Endothelial cell (in vitro differentiated cells): Measurements from ENCODE around the gene VAMP4. TPM values are rescaled to one million over a fixed set of nuclear protein-coding genes. Genes with fewer than 3 reads are reported as not detected.

Experiments
- DNase-seq: peaks from one replicate; pipeline ENCODE4 v3.0.0; 2021; ENCODE audit warnings: low spot score
- H3K27ac Mint-ChIP-seq: one replicate; pipeline ENCODE4 v1.8.0; 2021; ENCODE audit warnings: mixed read lengths, inconsistent platforms; ENCODE audit not compliant: unreplicated experiment
- H3K27me3 Mint-ChIP-seq: one replicate; pipeline ENCODE4 v1.8.0; 2021; ENCODE audit warnings: mild to moderate bottlenecking, moderate library complexity, mixed read lengths, inconsistent platforms; ENCODE audit not compliant: unreplicated experiment
- H3K36me3 Mint-ChIP-seq: one replicate; pipeline ENCODE4 v1.8.0; 2021; ENCODE audit warnings: mild to moderate bottlenecking, low read depth, mixed read lengths, inconsistent platforms; ENCODE audit not compliant: unreplicated experiment
- H3K4me1 Mint-ChIP-seq: one replicate; pipeline ENCODE4 v1.8.0; 2021; ENCODE audit warnings: mild to moderate bottlenecking, mixed read lengths, inconsistent platforms; ENCODE audit not compliant: unreplicated experiment
- H3K4me3 Mint-ChIP-seq: one replicate; pipeline ENCODE4 v1.8.0; 2021; ENCODE audit warnings: mild to moderate bottlenecking, mixed read lengths, inconsistent platforms; ENCODE audit not compliant: unreplicated experiment
- H3K9me3 Mint-ChIP-seq: one replicate; pipeline ENCODE4 v1.8.0; 2021; ENCODE audit warnings: mixed read lengths, inconsistent platforms; ENCODE audit not compliant: unreplicated experiment
- CTCF ChIP-seq: fragments of 200-600 bp; sonication (generic); IDR thresholded peaks from one replicate; pipeline ENCODE4 v1.5.0; 2021; ENCODE audit warnings: antibody characterized with exemption; ENCODE audit not compliant: unreplicated experiment
- total RNA-seq: library from RNA; stranded (reverse); fragmentation: NEBNext Ultra II Directional; extraction: Animal tissue kit (Norgen Biotek cat#: 25700); gene quantifications from one replicate; pipeline ENCODE4 v1.2.1, GENCODE V29; 2021; ENCODE audit not compliant: unreplicated experiment

Gene VAMP4
- total RNA-seq, 1 donor from 2014 or later: 11.1 TPM

GRCh38 chr1:171683870-171684269 lies 58.0 kb downstream of the VAMP4 start:
- no peak for TF ChIP-seq CTCF
- DNase-seq: no peak
- no peaks in the 10 kb centered on the region for H3K4me1 Mint-ChIP-seq
- H3K36me3 Mint-ChIP-seq: no peaks in the 10 kb centered on the region
- no peak overlapping the region for H3K27ac Mint-ChIP-seq
- no peak overlapping the region for H3K4me3 Mint-ChIP-seq
- no peaks in the 10 kb centered on the region for H3K27me3 Mint-ChIP-seq
- no peaks in the 10 kb centered on the region for H3K9me3 Mint-ChIP-seq

- DNase-seq: no peak
- no peak overlapping the region for H3K27ac Mint-ChIP-seq
- no peaks in the 10 kb centered on the region for H3K4me1 Mint-ChIP-seq
- H3K36me3 Mint-ChIP-seq: no peaks in the 10 kb centered on the region
- no peak overlapping the region for H3K4me3 Mint-ChIP-seq
- no peak for TF ChIP-seq CTCF
- no peaks in the 10 kb centered on the region for H3K9me3 Mint-ChIP-seq
- H3K27me3 Mint-ChIP-seq: no peaks in the 10 kb centered on the region
Observed at GRCh38 chr1:171680339-171680738, 61.5 kb downstream of the VAMP4 start.

GRCh38 chr1:171676823-171677222 lies 65.0 kb downstream of the VAMP4 start:
- Mint-ChIP-seq H3K27me3 (no peaks in the 10 kb centered on the region), H3K4me3 (no peak overlapping the region), H3K4me1 (peaks cover 10% of the 10 kb centered on the region), H3K27ac (no peak overlapping the region), H3K36me3 (no peaks in the 10 kb centered on the region), H3K9me3 (no peaks in the 10 kb centered on the region)
- no peak for DNase-seq
- TF ChIP-seq CTCF: no peak

GRCh38 chr1:171674431-171675405 lies 67.1 kb downstream of the VAMP4 start:
- Mint-ChIP-seq H3K27me3 (no peaks in the 10 kb centered on the region), H3K4me1 (peaks cover 10% of the 10 kb centered on the region), H3K4me3 (no peak overlapping the region), H3K9me3 (no peaks in the 10 kb centered on the region), H3K27ac (no peak overlapping the region), H3K36me3 (no peaks in the 10 kb centered on the region)
- no peak for TF ChIP-seq CTCF
- DNase-seq: no peak

GRCh38 chr1:171670739-171671138 lies 71.1 kb downstream of the VAMP4 start:
- H3K9me3 Mint-ChIP-seq: no peaks in the 10 kb centered on the region
- H3K27ac Mint-ChIP-seq: no peak overlapping the region
- no peaks in the 10 kb centered on the region for H3K27me3 Mint-ChIP-seq
- no peak overlapping the region for H3K4me3 Mint-ChIP-seq
- TF ChIP-seq CTCF: no peak
- no peak for DNase-seq
- no peaks in the 10 kb centered on the region for H3K36me3 Mint-ChIP-seq
- H3K4me1 Mint-ChIP-seq: peaks cover 10% of the 10 kb centered on the region
